ENCODE results near the gene ADAR. TPM values are rescaled to one million over a fixed set of nuclear protein-coding genes. Genes with fewer than 3 reads are reported as not detected.
"Not testable (repeated sequence)": the region's sequence is repeated elsewhere in the genome, so short reads cannot be mapped to it uniquely, and the experiment has no call there.

The ADAR gene
- total RNA-seq, 1 experiment from 2014 or later: 136 TPM

DNA sequence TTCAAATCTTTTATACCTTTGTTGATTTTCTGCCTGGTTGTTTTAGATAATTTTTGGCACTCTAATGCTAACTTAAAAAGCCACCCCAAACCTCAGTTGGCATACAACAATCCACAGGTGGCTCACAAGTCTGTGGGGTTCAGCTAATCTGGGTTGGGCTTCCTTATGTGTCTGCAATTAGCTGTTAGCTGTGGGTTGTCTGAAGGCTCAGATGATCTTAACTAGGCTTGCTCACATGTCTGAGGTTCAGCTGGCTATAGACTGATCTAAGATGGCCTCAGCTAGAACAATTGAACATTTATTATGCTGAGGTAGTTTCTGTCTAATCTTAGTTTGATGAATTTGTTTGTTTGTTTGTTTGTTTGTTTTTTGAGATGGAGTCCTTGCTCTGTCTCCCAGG is 44.9 kb upstream of the ADAR start:
- ChIA-PET CTCF (no interaction called here), POLR2A (ENCODE audit: unreplicated experiment) (no interaction called here)
- Histone ChIP-seq H3K9ac (ENCODE audit: low read length) (no peak overlapping the region), H3K9me3 (ENCODE audit: low read length) (peaks cover 11% of the 10 kb centered on the region; the same call in 1 of the 2 replicates), H3K79me2 (ENCODE audit: low read length) (no peaks in the 10 kb centered on the region), H3K27ac (ENCODE audit: low read length) (no peak overlapping the region), H3K9me2 (replicated peaks; ENCODE audit: low read length) (no peaks in the 10 kb centered on the region), H3K4me1 (ENCODE audit: insufficient read depth, low read length) (no peaks in the 10 kb centered on the region), H3K36me3 (ENCODE audit: low read depth, low read length) (no peaks in the 10 kb centered on the region), H3F3A (ENCODE audit: low read length, unreplicated experiment) (no peaks in the 10 kb centered on the region), H2AFZ (ENCODE audit: low read length) (no peak overlapping the region), H4K20me1 (ENCODE audit: low read length) (no peaks in the 10 kb centered on the region), H3K27me3 (ENCODE audit: low read length) (peaks cover 49% of the 10 kb centered on the region), H3K4me3 (ENCODE audit: low read length) (no peak overlapping the region), H3K4me2 (ENCODE audit: low read length) (no peak overlapping the region)
- BruUV-seq (replicated peaks): no TSS peak
- DNase-seq (no peak), ATAC-seq (no peak)
- intact Hi-C loops (cut with micrococcal nuclease): no loop called here
- TF ChIP-seq EZH2phosphoT487 (IDR thresholded peaks at IDR 0.05; ENCODE audit: borderline replicate concordance, low read length): no peak
- no peak for TF ChIP-seq EZH2 (IDR thresholded peaks at IDR 0.05; ENCODE audit: low read length, unreplicated experiment)
- TF ChIP-seq, protein P1, sequence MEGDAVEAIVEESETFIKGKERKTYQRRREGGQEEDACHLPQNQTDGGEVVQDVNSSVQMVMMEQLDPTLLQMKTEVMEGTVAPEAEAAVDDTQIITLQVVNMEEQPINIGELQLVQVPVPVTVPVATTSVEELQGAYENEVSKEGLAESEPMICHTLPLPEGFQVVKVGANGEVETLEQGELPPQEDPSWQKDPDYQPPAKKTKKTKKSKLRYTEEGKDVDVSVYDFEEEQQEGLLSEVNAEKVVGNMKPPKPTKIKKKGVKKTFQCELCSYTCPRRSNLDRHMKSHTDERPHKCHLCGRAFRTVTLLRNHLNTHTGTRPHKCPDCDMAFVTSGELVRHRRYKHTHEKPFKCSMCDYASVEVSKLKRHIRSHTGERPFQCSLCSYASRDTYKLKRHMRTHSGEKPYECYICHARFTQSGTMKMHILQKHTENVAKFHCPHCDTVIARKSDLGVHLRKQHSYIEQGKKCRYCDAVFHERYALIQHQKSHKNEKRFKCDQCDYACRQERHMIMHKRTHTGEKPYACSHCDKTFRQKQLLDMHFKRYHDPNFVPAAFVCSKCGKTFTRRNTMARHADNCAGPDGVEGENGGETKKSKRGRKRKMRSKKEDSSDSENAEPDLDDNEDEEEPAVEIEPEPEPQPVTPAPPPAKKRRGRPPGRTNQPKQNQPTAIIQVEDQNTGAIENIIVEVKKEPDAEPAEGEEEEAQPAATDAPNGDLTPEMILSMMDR (conservative IDR thresholded peaks at IDR 0.05; ENCODE audit: low read depth, low read length): no peak

DNA sequence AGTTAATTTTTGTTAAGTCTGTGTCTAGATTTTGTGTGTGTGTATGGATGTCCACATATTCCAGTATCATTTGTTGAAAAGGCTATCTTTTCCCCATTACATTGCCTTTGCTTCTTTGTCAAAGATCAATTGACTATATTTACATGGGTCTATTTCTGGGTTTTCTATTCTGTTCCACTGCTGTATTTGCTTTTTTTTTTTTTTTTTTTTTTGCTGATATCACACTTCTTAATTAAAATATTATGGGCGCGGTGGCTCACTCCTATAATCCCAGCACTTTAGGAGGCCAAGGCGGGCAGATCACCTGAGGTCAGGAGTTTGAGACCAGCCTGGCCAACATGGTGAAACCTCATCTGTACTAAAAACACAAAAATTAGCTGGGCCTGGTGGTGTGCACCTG is 36.7 kb upstream of the ADAR start:
- H3K27me3 ChIP-seq (ENCODE audit: low read length); H4K20me1 ChIP-seq (ENCODE audit: low read length); CTCF ChIA-PET; H3K9me3 ChIP-seq (ENCODE audit: low read length); H3K9ac ChIP-seq (ENCODE audit: low read length); H2AFZ ChIP-seq (ENCODE audit: low read length); H3K79me2 ChIP-seq (ENCODE audit: low read length); ATAC-seq; intact Hi-C loops (cut with micrococcal nuclease); DNase-seq; H3K4me3 ChIP-seq (ENCODE audit: low read length); H3K4me1 ChIP-seq (ENCODE audit: insufficient read depth, low read length); H3K9me2 ChIP-seq (replicated peaks; ENCODE audit: low read length); POLR2A ChIA-PET (ENCODE audit: unreplicated experiment); H3K27ac ChIP-seq (ENCODE audit: low read length); H3K36me3 ChIP-seq (ENCODE audit: low read depth, low read length); H3K4me2 ChIP-seq (ENCODE audit: low read length); H3F3A ChIP-seq (ENCODE audit: low read length, unreplicated experiment); BruUV-seq (replicated peaks): not testable (repeated sequence)

DNA sequence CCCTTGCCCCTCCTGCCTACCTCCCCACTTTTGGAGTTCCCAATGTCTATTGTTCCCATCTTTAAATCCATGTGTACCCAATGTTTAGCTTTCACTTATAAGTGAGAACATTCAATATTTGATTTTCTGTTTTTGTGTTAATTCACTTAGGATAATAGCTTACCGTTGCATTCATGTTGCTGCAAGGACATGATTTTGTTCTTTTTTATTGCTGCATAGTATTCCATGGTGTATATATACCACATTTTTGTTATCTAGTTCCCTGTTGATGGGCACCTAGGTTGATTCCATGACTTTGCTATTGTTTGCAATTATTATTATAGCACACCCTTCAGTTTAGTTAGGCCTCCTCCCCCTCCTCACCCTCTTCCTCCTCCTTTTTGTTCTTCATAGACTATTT is 33.5 kb upstream of the ADAR start:
- no peak for TF ChIP-seq EZH2phosphoT487 (IDR thresholded peaks at IDR 0.05; ENCODE audit: borderline replicate concordance, low read length)
- TF ChIP-seq, protein P1 (conservative IDR thresholded peaks at IDR 0.05; ENCODE audit: low read depth, low read length): no peak
- no peak overlapping the region for H3K4me3 ChIP-seq (ENCODE audit: low read length)
- peaks cover 34% of the 10 kb centered on the region for H3K27me3 ChIP-seq (ENCODE audit: low read length)
- no peak overlapping the region for H3K27ac ChIP-seq (ENCODE audit: low read length)
- DNase-seq (no peak), ATAC-seq (no peak)
- BruUV-seq (replicated peaks): no TSS peak
- intact Hi-C loops (cut with micrococcal nuclease): no loop called here
- H3K79me2 ChIP-seq (ENCODE audit: low read length): no peaks in the 10 kb centered on the region
- no peak overlapping the region for H3K4me2 ChIP-seq (ENCODE audit: low read length)
- no peaks in the 10 kb centered on the region for H3K4me1 ChIP-seq (ENCODE audit: insufficient read depth, low read length)
- H3K9me2 ChIP-seq (replicated peaks; ENCODE audit: low read length): no peaks in the 10 kb centered on the region
- no peaks in the 10 kb centered on the region for H3K36me3 ChIP-seq (ENCODE audit: low read depth, low read length)
- no peak overlapping the region for H2AFZ ChIP-seq (ENCODE audit: low read length)
- no peaks in the 10 kb centered on the region for H3K9me3 ChIP-seq (ENCODE audit: low read length)
- H3K9ac ChIP-seq (ENCODE audit: low read length): no peak overlapping the region
- H4K20me1 ChIP-seq (ENCODE audit: low read length): no peaks in the 10 kb centered on the region
- no peaks in the 10 kb centered on the region for H3F3A ChIP-seq (ENCODE audit: low read length, unreplicated experiment)
- ChIA-PET CTCF (no interaction called here), POLR2A (ENCODE audit: unreplicated experiment) (no interaction called here)

Measured in PC-3 (cell line).